HepG2 (cell line): ENCODE data around the gene ANAPC16. TPM values are rescaled to one million over a fixed set of nuclear protein-coding genes. Genes with fewer than 3 reads are reported as not detected.

Experiments used
- CENPT ChIP-seq: sonication (generic); formaldehyde crosslinking; IDR thresholded peaks from 2 replicates; pipeline ENCODE4 v1.8.0; 2022; ENCODE audit warnings: low read depth, mild to moderate bottlenecking, moderate library complexity, missing genetic modification reagents
- EHMT2 ChIP-seq: fragments of 200-600 bp; sonication (generic); IDR thresholded peaks from 2 replicates; pipeline ENCODE4 v1.7.0; 2017; ENCODE audit warnings: antibody characterized with exemption, low read depth, low read length, borderline replicate concordance
- ISL2 ChIP-seq: sonication (generic); formaldehyde crosslinking; IDR thresholded peaks from 2 replicates; pipeline ENCODE4 v1.5.0; 2020; ENCODE audit warnings: missing genetic modification reagents
- KAT7 ChIP-seq: IDR thresholded peaks from 2 replicates; pipeline ENCODE4 v1.6.1; 2018; ENCODE audit warnings: borderline replicate concordance, missing compliant biosample characterization
- MYC ChIP-seq: sonication (generic); formaldehyde crosslinking; IDR thresholded peaks from 2 replicates; pipeline ENCODE4 v1.9.0; 2021; ENCODE audit warnings: missing genetic modification reagents, borderline replicate concordance
- RFX5 ChIP-seq: IDR thresholded peaks from 2 replicates; pipeline ENCODE4 v1.6.1; 2011; ENCODE audit warnings: low read depth, low read length, improper control_type of control experiment
- SCMH1 ChIP-seq: sonication (generic); formaldehyde crosslinking; IDR thresholded peaks from 2 replicates; pipeline ENCODE4 v1.9.0; 2021; ENCODE audit warnings: missing genetic modification reagents, mild to moderate bottlenecking, borderline replicate concordance
- XBP1 ChIP-seq: sonication (generic); formaldehyde crosslinking; IDR thresholded peaks from 2 replicates; pipeline ENCODE4 v1.5.0; 2020; ENCODE audit warnings: missing genetic modification reagents
- ZMAT3 ChIP-seq: sonication (generic); formaldehyde crosslinking; conservative IDR thresholded peaks from 2 replicates; pipeline ENCODE4 v1.7.0; 2021; ENCODE audit warnings: missing genetic modification reagents
- ZNF24 ChIP-seq: fragments of 450-650 bp; IDR thresholded peaks from 2 replicates; pipeline ENCODE4 v1.6.1; 2017; ENCODE audit warnings: antibody characterized with exemption, mild to moderate bottlenecking
- ZNF33B ChIP-seq: sonication (generic); formaldehyde crosslinking; IDR thresholded peaks from 2 replicates; pipeline ENCODE4 v1.5.1; 2020; ENCODE audit warnings: mild to moderate bottlenecking, missing genetic modification reagents
- ZNF430 ChIP-seq: sonication (generic); formaldehyde crosslinking; IDR thresholded peaks from 2 replicates; pipeline ENCODE4 v1.9.0; 2021; ENCODE audit warnings: mild to moderate bottlenecking, missing genetic modification reagents
- ZNF446 ChIP-seq: sonication (generic); formaldehyde crosslinking; IDR thresholded peaks from 2 replicates; pipeline ENCODE4 v1.5.0; 2020; ENCODE audit warnings: mild to moderate bottlenecking, missing genetic modification reagents
- ZNF782 ChIP-seq: sonication (generic); formaldehyde crosslinking; IDR thresholded peaks from 2 replicates; pipeline ENCODE4 v1.4.0; 2020; ENCODE audit warnings: missing genetic modification reagents, mild to moderate bottlenecking, borderline replicate concordance
- polyA plus RNA-seq, 8 experiments: library from polyadenylated mRNA; depleted of rRNA in 3 of 8; stranded (reverse) in 7 of 8; unstranded in 1 of 8; fragments of >200 nt; fragmentation: Illumina TruSeq in 4 of 8; extraction: Trizol in 4 of 8; gene quantifications; 2 replicates each; pipeline versions ENCODE4 v1.2.1 to v1.2.3, GENCODE V29; 2011 to 2016; ENCODE audit warnings: low read depth in 4 of 8, missing spikeins in 1 of 8, mixed read lengths in 1 of 8; ENCODE audit not compliant: insufficient read depth in 1 of 8
- total RNA-seq, 5 experiments: library from RNA; depleted of rRNA; stranded (reverse); fragments of >200 nt; fragmentation: Illumina TruSeq; extraction: Trizol; gene quantifications; 2 replicates each; pipeline ENCODE4 v1.2.3, GENCODE V29; 2016; ENCODE audit warnings: low read depth in 1 of 5
- TF ChIP-seq, protein P1 (sequence below): sonication (generic); formaldehyde crosslinking; IDR thresholded peaks from 2 replicates; pipeline ENCODE4 v1.8.1; 2023; ENCODE audit warnings: mild to moderate bottlenecking, missing genetic modification reagents
- TF ChIP-seq, protein P2 (sequence below): sonication (generic); formaldehyde crosslinking; IDR thresholded peaks from 2 replicates; pipeline ENCODE4 v1.4.0; 2020; ENCODE audit warnings: missing genetic modification reagents
- TF ChIP-seq, protein P3 (sequence below): IDR thresholded peaks from 2 replicates; pipeline ENCODE4 v1.6.1; 2018; ENCODE audit warnings: missing genetic modification reagents, mild to moderate bottlenecking, missing compliant biosample characterization
- TF ChIP-seq, protein P4 (sequence below): sonication (generic); formaldehyde crosslinking; IDR thresholded peaks from 2 replicates; pipeline ENCODE4 v1.8.1; 2023; ENCODE audit warnings: mild to moderate bottlenecking, missing genetic modification reagents
- TF ChIP-seq, protein P5 (sequence below): sonication (generic); formaldehyde crosslinking; conservative IDR thresholded peaks from 2 replicates; pipeline ENCODE4 v1.4.0; 2020; ENCODE audit warnings: missing genetic modification reagents

The ANAPC16 gene
- total and polyA plus RNA-seq, 2 of the 13 experiments (the other 11 are each of a cell fraction or from before 2014, with no cell fraction given): 74.8 to 89.4 TPM

DNA sequence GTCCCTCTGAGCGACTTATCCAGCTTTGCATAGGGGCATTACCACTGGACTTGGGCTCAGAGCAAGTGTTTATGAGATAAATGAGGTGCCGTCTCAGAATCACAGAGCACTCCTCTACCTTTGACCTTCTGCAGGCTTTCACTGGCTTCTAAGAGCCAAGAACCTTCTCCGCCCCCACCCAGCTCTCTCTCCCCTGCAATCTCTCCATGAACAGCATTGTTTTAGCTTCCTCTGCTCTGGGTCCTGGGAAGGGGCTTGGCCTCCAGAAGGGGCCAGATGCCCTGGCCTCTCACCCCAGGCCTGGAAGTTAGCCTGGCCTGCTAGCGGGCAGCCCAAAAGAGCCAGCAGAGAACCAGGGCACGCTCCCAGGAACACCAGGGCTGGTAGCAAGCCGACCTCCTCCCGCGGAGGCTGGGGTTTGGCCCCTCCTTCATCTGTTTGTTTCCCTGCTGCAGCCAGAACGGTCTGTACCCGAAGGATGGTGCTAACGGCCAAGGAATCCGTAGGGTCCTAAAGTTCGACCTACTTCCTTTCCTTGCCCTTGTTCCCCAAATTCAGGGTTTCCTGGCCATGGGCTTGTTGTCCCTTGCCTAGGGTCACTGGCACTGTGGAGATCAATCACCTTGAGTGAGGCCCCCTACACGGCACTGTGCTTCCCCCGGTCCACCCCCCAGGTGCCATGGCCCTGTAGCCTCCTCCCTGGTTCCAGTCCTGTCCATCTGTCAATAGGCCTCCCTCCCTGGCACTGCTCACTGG, 39.2 kb downstream of the ANAPC16 start (continued):
- TF ChIP-seq ZNF782: no peak
- TF ChIP-seq, protein P1, sequence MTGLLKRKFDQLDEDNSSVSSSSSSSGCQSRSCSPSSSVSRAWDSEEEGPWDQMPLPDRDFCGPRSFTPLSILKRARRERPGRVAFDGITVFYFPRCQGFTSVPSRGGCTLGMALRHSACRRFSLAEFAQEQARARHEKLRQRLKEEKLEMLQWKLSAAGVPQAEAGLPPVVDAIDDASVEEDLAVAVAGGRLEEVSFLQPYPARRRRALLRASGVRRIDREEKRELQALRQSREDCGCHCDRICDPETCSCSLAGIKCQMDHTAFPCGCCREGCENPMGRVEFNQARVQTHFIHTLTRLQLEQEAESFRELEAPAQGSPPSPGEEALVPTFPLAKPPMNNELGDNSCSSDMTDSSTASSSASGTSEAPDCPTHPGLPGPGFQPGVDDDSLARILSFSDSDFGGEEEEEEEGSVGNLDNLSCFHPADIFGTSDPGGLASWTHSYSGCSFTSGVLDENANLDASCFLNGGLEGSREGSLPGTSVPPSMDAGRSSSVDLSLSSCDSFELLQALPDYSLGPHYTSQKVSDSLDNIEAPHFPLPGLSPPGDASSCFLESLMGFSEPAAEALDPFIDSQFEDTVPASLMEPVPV (CRISPR knock-in tag): no peak
- no peak for TF ChIP-seq ZNF430 (CRISPR knock-in tag)
- TF ChIP-seq KAT7 (CRISPR knock-in tag): peak; percentile 51; the same call in 1 of the 2 replicates
- TF ChIP-seq, protein P2, sequence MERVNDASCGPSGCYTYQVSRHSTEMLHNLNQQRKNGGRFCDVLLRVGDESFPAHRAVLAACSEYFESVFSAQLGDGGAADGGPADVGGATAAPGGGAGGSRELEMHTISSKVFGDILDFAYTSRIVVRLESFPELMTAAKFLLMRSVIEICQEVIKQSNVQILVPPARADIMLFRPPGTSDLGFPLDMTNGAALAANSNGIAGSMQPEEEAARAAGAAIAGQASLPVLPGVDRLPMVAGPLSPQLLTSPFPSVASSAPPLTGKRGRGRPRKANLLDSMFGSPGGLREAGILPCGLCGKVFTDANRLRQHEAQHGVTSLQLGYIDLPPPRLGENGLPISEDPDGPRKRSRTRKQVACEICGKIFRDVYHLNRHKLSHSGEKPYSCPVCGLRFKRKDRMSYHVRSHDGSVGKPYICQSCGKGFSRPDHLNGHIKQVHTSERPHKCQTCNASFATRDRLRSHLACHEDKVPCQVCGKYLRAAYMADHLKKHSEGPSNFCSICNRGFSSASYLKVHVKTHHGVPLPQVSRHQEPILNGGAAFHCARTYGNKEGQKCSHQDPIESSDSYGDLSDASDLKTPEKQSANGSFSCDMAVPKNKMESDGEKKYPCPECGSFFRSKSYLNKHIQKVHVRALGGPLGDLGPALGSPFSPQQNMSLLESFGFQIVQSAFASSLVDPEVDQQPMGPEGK (CRISPR knock-in tag): peak; percentile 60
- no peak for TF ChIP-seq RFX5
- TF ChIP-seq, protein P3, sequence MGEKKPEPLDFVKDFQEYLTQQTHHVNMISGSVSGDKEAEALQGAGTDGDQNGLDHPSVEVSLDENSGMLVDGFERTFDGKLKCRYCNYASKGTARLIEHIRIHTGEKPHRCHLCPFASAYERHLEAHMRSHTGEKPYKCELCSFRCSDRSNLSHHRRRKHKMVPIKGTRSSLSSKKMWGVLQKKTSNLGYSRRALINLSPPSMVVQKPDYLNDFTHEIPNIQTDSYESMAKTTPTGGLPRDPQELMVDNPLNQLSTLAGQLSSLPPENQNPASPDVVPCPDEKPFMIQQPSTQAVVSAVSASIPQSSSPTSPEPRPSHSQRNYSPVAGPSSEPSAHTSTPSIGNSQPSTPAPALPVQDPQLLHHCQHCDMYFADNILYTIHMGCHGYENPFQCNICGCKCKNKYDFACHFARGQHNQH (CRISPR knock-in tag): no peak
- TF ChIP-seq EHMT2: no peak
- TF ChIP-seq ZMAT3 (CRISPR knock-in tag): 0 out of 2 replicates have a peak, but pooled peaks have one; percentile 45
- TF ChIP-seq SCMH1: no peak
- TF ChIP-seq, protein P4, sequence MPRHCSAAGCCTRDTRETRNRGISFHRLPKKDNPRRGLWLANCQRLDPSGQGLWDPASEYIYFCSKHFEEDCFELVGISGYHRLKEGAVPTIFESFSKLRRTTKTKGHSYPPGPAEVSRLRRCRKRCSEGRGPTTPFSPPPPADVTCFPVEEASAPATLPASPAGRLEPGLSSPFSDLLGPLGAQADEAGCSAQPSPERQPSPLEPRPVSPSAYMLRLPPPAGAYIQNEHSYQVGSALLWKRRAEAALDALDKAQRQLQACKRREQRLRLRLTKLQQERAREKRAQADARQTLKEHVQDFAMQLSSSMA: no peak
- 0 out of 2 replicates have a peak, but pooled peaks have one; percentile 45 for TF ChIP-seq MYC (CRISPR knock-in tag)
- TF ChIP-seq ZNF446 (CRISPR knock-in tag): no peak
- no peak for TF ChIP-seq CENPT (CRISPR knock-in tag)
- TF ChIP-seq ZNF24: no peak
- TF ChIP-seq, protein P5, sequence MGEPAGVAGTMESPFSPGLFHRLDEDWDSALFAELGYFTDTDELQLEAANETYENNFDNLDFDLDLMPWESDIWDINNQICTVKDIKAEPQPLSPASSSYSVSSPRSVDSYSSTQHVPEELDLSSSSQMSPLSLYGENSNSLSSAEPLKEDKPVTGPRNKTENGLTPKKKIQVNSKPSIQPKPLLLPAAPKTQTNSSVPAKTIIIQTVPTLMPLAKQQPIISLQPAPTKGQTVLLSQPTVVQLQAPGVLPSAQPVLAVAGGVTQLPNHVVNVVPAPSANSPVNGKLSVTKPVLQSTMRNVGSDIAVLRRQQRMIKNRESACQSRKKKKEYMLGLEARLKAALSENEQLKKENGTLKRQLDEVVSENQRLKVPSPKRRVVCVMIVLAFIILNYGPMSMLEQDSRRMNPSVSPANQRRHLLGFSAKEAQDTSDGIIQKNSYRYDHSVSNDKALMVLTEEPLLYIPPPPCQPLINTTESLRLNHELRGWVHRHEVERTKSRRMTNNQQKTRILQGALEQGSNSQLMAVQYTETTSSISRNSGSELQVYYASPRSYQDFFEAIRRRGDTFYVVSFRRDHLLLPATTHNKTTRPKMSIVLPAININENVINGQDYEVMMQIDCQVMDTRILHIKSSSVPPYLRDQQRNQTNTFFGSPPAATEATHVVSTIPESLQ (CRISPR knock-in tag): no peak
- no peak for TF ChIP-seq XBP1 (CRISPR knock-in tag)
- no peak for TF ChIP-seq ISL2
- TF ChIP-seq ZNF33B (CRISPR knock-in tag): no peak
